Keratinocyte (primary cell): Measurements from ENCODE around the gene ACOT7.

ENCODE experiments used
- EZH2 ChIP-seq: IDR thresholded peaks from one replicate; pipeline ENCODE4 v1.6.1; 2012; ENCODE audit warnings: inconsistent platforms, mild to moderate bottlenecking, low read length, moderate library complexity
- TF ChIP-seq, protein P1 (sequence below), 3 experiments: IDR thresholded peaks in 1 of 3; conservative IDR thresholded peaks in 1 of 3; optimal IDR thresholded peaks in 1 of 3; 2 replicates in 2 of 3; 3 replicates in 1 of 3; pipeline versions ENCODE3 to v1.5.1; 2011; ENCODE audit warnings: low read length in 3 of 3, mild to moderate bottlenecking in 3 of 3, moderate library complexity in 2 of 3, control low read depth in 1 of 3, inconsistent platforms in 1 of 3; ENCODE audit not compliant: insufficient read depth in 2 of 3; ENCODE audit errors: extremely low read depth in 1 of 3

- TF ChIP-seq, protein P1, sequence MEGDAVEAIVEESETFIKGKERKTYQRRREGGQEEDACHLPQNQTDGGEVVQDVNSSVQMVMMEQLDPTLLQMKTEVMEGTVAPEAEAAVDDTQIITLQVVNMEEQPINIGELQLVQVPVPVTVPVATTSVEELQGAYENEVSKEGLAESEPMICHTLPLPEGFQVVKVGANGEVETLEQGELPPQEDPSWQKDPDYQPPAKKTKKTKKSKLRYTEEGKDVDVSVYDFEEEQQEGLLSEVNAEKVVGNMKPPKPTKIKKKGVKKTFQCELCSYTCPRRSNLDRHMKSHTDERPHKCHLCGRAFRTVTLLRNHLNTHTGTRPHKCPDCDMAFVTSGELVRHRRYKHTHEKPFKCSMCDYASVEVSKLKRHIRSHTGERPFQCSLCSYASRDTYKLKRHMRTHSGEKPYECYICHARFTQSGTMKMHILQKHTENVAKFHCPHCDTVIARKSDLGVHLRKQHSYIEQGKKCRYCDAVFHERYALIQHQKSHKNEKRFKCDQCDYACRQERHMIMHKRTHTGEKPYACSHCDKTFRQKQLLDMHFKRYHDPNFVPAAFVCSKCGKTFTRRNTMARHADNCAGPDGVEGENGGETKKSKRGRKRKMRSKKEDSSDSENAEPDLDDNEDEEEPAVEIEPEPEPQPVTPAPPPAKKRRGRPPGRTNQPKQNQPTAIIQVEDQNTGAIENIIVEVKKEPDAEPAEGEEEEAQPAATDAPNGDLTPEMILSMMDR (optimal IDR thresholded peaks at IDR 0.05 in 1 of 3, IDR thresholded peaks at IDR 0.05 in 1 of 3, conservative IDR thresholded peaks at IDR 0.05 in 1 of 3; ENCODE audit: extremely low read depth in 1 of 3, insufficient read depth in 2 of 3, low read length in 3 of 3): no peak
- no peak for TF ChIP-seq EZH2
These were observed 72.4 kb downstream of the ACOT7 start for GRCh38 chr1:6321205-6321604.
